Thymus (tissue), 11 donors: ENCODE data around the gene PIGW. TPM values are rescaled to one million over a fixed set of nuclear protein-coding genes. Genes with fewer than 3 reads are reported as not detected.

Experiments
- DNase-seq, 9 donors: peaks; one replicate each; pipeline ENCODE4 v3.0.0-alpha.2; 2013; ENCODE audit warnings: low spot score in 9 of 9, low read depth in 6 of 9, missing footprints in 1 of 9
- H3K27ac ChIP-seq, 2 donors: one replicate each; pipeline ENCODE4 v1.5.1; 2013; ENCODE audit warnings: control low read depth in 1 of 2, low read depth in 1 of 2, low read length in 1 of 2, mild to moderate bottlenecking in 1 of 2, moderate library complexity in 1 of 2
- H3K27me3 ChIP-seq, 2 donors: one replicate each; pipeline ENCODE4 v1.5.1; 2013; ENCODE audit warnings: low read length in 1 of 2; ENCODE audit not compliant: control insufficient read depth in 2 of 2, insufficient read depth in 1 of 2
- H3K36me3 ChIP-seq, 2 donors: one replicate each; pipeline ENCODE4 v1.5.1; 2013; ENCODE audit warnings: low read length in 1 of 2, mild to moderate bottlenecking in 1 of 2, moderate library complexity in 1 of 2; ENCODE audit not compliant: control insufficient read depth in 2 of 2, insufficient read depth in 2 of 2
- H3K4me1 ChIP-seq, 2 donors: one replicate each; pipeline ENCODE4 v1.5.1; 2013; ENCODE audit warnings: low read length in 2 of 2; ENCODE audit not compliant: control insufficient read depth in 2 of 2, insufficient read depth in 2 of 2
- H3K4me3 ChIP-seq, 2 donors: one replicate each; pipeline ENCODE4 v1.5.1; 2013; ENCODE audit warnings: low read length in 2 of 2, control low read depth in 1 of 2, mild to moderate bottlenecking in 1 of 2
- H3K9me3 ChIP-seq, 2 donors: one replicate each; pipeline ENCODE4 v1.5.1; 2013; ENCODE audit warnings: low read length in 1 of 2, mild to moderate bottlenecking in 1 of 2; ENCODE audit not compliant: control insufficient read depth in 2 of 2, insufficient read depth in 1 of 2
- WGBS: extraction: QIAGEN DNeasy Blood & Tissue Kit; methylation state at CpG from one replicate; pipeline ENCODE4 v1.1.7; 2013; 5-methylcytosine and 5-hydroxymethylcytosine counted together
- polyA plus RNA-seq: library from polyadenylated mRNA; stranded (reverse); fragments of 200-250 nt; gene quantifications from one replicate; pipeline ENCODE4 v1.2.3, GENCODE V29; 2013
- total RNA-seq: library from RNA; stranded (reverse); fragments of 120-200 nt; gene quantifications from one replicate; pipeline ENCODE4 v1.2.4, GENCODE V29; 2013
- donor health status: healthy.

Gene PIGW
- total and polyA plus RNA-seq, 2 donors = 3.4 to 5.1 TPM

GRCh38 chr17:36547776-36548175, 13.0 kb downstream of the PIGW start:
- DNase-seq = no peak
- Histone ChIP-seq H3K4me3 (no peak overlapping the region), H3K4me1 (peaks cover 6 to 11% of the 10 kb centered on the region in 2 donors), H3K27ac (peak overlapping the region in 1 of 2 donors; percentile 49), H3K36me3 (peaks cover 0 to 5% of the 10 kb centered on the region in 2 donors), H3K27me3 (no peaks in the 10 kb centered on the region), H3K9me3 (no peaks in the 10 kb centered on the region)

- no peak overlapping the region for H3K4me3 ChIP-seq
- peak overlapping the region; percentile 37 to 42 for H3K27ac ChIP-seq
- H3K4me1 ChIP-seq = peaks cover 4 to 5% of the 10 kb centered on the region in 2 donors
- peaks cover 4 to 9% of the 10 kb centered on the region in 2 donors for H3K36me3 ChIP-seq
- 81% methylated on average over 8 of the region's 8 CpGs for WGBS
- DNase-seq = peak in 2 of 9 donors; percentile 14 to 40
- H3K27me3 ChIP-seq = no peaks in the 10 kb centered on the region
- no peaks in the 10 kb centered on the region for H3K9me3 ChIP-seq
Observed at GRCh38 chr17:36550491-36551417, 16.0 kb downstream of the PIGW start.

- H3K27ac ChIP-seq = no peak overlapping the region
- DNase-seq = no peak
- no peaks in the 10 kb centered on the region for H3K9me3 ChIP-seq
- H3K4me3 ChIP-seq = no peak overlapping the region
- peaks cover 20 to 30% of the 10 kb centered on the region in 2 donors for H3K36me3 ChIP-seq
- H3K27me3 ChIP-seq = no peaks in the 10 kb centered on the region
- peaks cover 0 to 5% of the 10 kb centered on the region in 2 donors for H3K4me1 ChIP-seq
- WGBS = 51% methylated on average over 3 of the region's 3 CpGs
Observed at GRCh38 chr17:36553459-36553858, 18.7 kb downstream of the PIGW start.

GRCh38 chr17:36566081-36566480, 31.3 kb downstream of the PIGW start:
- H3K36me3 ChIP-seq = peaks cover 57 to 73% of the 10 kb centered on the region in 2 donors
- H3K4me3 ChIP-seq = no peak overlapping the region
- no peaks in the 10 kb centered on the region for H3K27me3 ChIP-seq
- H3K4me1 ChIP-seq = no peaks in the 10 kb centered on the region
- no peaks in the 10 kb centered on the region for H3K9me3 ChIP-seq
- DNase-seq = no peak
- WGBS = 97% methylated on average over 4 of the region's 4 CpGs
- no peak overlapping the region for H3K27ac ChIP-seq

GRCh38 chr17:36575028-36575427, 40.2 kb downstream of the PIGW start:
- no peak for DNase-seq
- Histone ChIP-seq H3K9me3 (no peaks in the 10 kb centered on the region), H3K27ac (no peak overlapping the region), H3K36me3 (peaks cover 50 to 62% of the 10 kb centered on the region in 2 donors), H3K27me3 (no peaks in the 10 kb centered on the region), H3K4me1 (no peaks in the 10 kb centered on the region), H3K4me3 (no peak overlapping the region)
- WGBS = 98% methylated on average over 12 of the region's 12 CpGs

- no peaks in the 10 kb centered on the region for H3K9me3 ChIP-seq
- H3K27me3 ChIP-seq = no peaks in the 10 kb centered on the region
- H3K4me3 ChIP-seq = no peak overlapping the region
- H3K27ac ChIP-seq = no peak overlapping the region
- H3K4me1 ChIP-seq = no peaks in the 10 kb centered on the region
- peaks cover 44 to 65% of the 10 kb centered on the region in 2 donors for H3K36me3 ChIP-seq
- WGBS = 96% methylated on average over 2 of the region's 2 CpGs
- DNase-seq = no peak
Observed at GRCh38 chr17:36576793-36577192, 42.0 kb downstream of the PIGW start.

GRCh38 chr17:36578671-36579070, 43.9 kb downstream of the PIGW start:
- Histone ChIP-seq H3K4me1 (no peaks in the 10 kb centered on the region), H3K4me3 (no peak overlapping the region), H3K27ac (no peak overlapping the region), H3K27me3 (no peaks in the 10 kb centered on the region), H3K36me3 (peaks cover 43 to 64% of the 10 kb centered on the region in 2 donors), H3K9me3 (no peaks in the 10 kb centered on the region)
- WGBS = 97% methylated on average over 2 of the region's 2 CpGs
- DNase-seq = no peak

GRCh38 chr17:36583787-36584186, 49.0 kb downstream of the PIGW start:
- Histone ChIP-seq H3K9me3 (no peaks in the 10 kb centered on the region), H3K27me3 (no peaks in the 10 kb centered on the region), H3K4me1 (no peaks in the 10 kb centered on the region), H3K4me3 (no peak overlapping the region), H3K27ac (no peak overlapping the region), H3K36me3 (peaks cover 51 to 85% of the 10 kb centered on the region in 2 donors)
- 97% methylated on average over 1 of the region's 1 CpG for WGBS
- no peak for DNase-seq

- no peak overlapping the region for H3K4me3 ChIP-seq
- peaks cover 34 to 80% of the 10 kb centered on the region in 2 donors for H3K36me3 ChIP-seq
- H3K9me3 ChIP-seq = no peaks in the 10 kb centered on the region
- no peaks in the 10 kb centered on the region for H3K4me1 ChIP-seq
- no peak overlapping the region for H3K27ac ChIP-seq
- no peak for DNase-seq
- WGBS = 98% methylated on average over 2 of the region's 2 CpGs
- no peaks in the 10 kb centered on the region for H3K27me3 ChIP-seq
Observed at GRCh38 chr17:36586138-36586537, 51.4 kb downstream of the PIGW start.
